Uterus (tissue), 2 donors: ENCODE data around the gene FAM184B.

ENCODE experiments used
- POLR2A ChIP-seq, 2 donors: fragments of 450-650 bp; IDR thresholded peaks; one replicate each; pipeline ENCODE4 v1.6.1; 2016; ENCODE audit warnings: antibody characterized with exemption in 2 of 2, mild to moderate bottlenecking in 1 of 2, moderate library complexity in 1 of 2
- TF ChIP-seq, protein P1 (sequence below), 4 experiments: fragments of 200-600 bp in 2 of 4; fragments of 450-650 bp in 2 of 4; sonication (generic) in 2 of 4; IDR thresholded peaks; one replicate each; pipeline ENCODE4 v1.5.1; 2016 to 2019; ENCODE audit warnings: antibody characterized with exemption in 4 of 4, mild to moderate bottlenecking in 2 of 4, moderate library complexity in 1 of 4

DNA sequence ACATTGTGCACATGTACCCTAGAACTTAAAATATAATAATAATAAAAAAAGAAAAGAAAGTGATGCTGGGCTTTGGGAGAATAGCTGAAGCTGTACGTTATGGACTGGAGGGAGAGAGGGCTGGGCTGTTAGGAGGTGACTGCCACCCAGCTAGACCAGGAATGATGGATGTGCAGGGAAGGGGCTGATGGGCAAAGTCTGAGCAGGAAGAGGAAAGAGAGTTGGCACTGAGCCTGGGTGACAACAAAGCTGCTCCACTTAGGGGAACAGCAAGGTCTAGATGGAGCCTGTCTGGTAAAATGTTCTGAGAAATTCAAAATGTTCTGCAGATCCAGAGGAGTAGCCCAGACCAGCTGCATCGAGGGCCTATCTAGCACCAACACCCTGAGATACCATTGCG is 134.7 kb downstream of the FAM184B start:
- TF ChIP-seq, protein P1, sequence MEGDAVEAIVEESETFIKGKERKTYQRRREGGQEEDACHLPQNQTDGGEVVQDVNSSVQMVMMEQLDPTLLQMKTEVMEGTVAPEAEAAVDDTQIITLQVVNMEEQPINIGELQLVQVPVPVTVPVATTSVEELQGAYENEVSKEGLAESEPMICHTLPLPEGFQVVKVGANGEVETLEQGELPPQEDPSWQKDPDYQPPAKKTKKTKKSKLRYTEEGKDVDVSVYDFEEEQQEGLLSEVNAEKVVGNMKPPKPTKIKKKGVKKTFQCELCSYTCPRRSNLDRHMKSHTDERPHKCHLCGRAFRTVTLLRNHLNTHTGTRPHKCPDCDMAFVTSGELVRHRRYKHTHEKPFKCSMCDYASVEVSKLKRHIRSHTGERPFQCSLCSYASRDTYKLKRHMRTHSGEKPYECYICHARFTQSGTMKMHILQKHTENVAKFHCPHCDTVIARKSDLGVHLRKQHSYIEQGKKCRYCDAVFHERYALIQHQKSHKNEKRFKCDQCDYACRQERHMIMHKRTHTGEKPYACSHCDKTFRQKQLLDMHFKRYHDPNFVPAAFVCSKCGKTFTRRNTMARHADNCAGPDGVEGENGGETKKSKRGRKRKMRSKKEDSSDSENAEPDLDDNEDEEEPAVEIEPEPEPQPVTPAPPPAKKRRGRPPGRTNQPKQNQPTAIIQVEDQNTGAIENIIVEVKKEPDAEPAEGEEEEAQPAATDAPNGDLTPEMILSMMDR (IDR thresholded peaks at IDR 0.05), result no peak
- no peak for TF ChIP-seq POLR2A (IDR thresholded peaks at IDR 0.05)
